NOMO-1 treated with dmso at 0.1 percent for 144 hours (cell line): ENCODE data around the gene EVC.
"Not testable (repeated sequence)": the region's sequence is repeated elsewhere in the genome, so short reads cannot be mapped to it uniquely, and the experiment has no call there.

Experiments used
- DNase-seq: peaks from one replicate; lab custom pipeline; 2025; ENCODE audit not compliant: unreplicated experiment; lab: John Stamatoyannopoulos, UW

EVC gene

DNA sequence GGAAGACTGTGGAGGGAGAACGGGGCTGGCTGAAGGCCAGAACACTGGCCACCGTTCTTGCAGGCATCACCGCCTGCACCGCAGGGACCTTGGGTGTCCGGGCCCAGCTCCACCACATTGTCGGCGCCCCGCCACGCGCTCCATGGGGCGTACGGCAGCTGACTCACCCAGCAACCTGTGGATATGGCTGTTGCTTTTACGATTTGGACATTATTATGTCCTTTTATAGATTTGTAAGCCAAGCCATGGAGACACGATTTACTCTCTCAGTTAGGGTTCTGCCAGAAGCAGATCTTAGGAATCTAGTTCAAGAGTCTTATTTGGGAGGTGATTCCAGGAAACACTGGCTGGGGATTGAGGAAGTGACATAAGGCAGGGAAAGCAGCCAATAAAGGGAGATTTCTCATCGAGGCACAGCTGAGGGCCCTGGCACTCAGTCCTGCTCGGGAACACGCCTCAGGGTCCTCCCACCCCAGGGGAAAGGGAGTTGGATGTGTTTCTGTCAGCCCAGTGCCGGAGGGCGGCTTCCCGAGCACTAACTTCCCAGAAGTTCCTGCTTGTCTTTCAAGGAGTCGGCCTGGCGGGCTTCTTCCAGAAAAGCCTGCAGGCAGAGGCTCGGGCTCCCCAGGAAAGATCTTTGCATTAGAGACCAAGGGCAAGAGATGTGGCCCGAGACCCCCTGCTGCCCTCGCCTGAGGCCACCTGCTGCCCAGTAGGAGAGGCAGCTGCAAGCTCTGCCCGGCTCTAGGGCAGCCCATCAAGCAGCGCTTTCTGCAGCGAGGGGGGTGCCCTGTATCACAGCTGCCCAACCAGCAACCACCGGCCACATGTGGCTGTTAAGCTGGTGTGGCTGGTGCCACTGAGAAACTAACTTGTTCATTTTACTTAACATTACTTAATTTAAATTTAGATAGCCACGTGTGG lies 129.0 kb downstream of the EVC start:
- DNase-seq = no peak

GRCh38 chr4:5842456-5842855 lies 131.5 kb downstream of the EVC start:
- no peak for DNase-seq

GRCh38 chr4:5843573-5844530 lies 132.9 kb downstream of the EVC start:
- no peak for DNase-seq

GRCh38 chr4:5845035-5845905 lies 134.3 kb downstream of the EVC start:
- no peak for DNase-seq

- DNase-seq = no peak
These were observed 140.8 kb downstream of the EVC start for GRCh38 chr4:5851637-5852301.

DNA sequence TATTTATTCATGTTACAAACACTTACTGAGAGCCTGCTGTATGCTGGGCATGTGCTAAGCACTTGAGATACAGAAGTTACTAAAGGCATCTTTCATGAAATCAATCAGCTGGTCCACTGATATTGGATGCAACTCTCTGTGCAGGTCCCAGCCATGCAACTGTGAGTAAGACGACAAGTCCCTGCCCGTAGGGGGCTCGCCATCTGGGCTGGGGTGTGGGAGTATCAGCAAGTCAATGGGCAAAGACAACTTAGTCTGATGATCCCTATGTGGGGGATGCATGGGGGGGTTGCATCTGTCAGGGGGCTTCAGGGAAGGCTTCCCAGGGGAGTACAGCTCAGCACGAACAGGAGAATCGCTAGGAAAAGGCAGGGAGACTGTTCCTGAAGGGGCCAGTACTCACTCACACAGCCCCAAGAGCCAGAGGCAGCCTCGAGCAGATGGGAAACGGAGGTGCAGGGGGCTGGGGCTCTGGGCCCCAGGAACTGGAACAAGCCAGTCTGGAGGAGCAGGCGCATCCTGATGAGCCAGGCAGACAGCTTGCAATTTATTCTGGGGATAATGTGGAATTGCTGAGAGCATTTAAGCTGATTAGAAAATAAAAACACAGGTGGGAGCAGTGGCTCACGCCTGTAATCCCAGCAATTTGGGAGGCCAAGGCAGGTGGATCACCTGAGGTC lies 141.7 kb downstream of the EVC start:
- DNase-seq = no peak

- DNase-seq = no peak
These were observed 143.9 kb downstream of the EVC start for GRCh38 chr4:5854929-5855328.

DNA sequence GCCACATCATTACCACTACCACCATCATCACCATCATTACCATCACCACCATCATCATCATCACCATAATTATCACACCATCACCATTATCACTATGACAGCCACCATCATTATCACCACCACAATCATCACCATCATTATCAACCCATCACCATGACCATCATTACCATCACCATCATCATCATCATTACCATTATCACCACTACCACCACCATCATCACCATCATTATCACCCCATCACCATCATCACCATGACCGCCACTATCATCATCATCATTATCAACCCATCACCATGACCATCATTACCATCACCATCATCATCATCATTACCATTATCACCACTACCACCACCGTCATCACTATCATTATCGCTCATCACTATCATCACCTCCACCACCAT lies 145.4 kb downstream of the EVC start:
- not testable (repeated sequence) for DNase-seq

GRCh38 chr4:5857199-5857598 lies 146.2 kb downstream of the EVC start:
- no peak for DNase-seq

DNA sequence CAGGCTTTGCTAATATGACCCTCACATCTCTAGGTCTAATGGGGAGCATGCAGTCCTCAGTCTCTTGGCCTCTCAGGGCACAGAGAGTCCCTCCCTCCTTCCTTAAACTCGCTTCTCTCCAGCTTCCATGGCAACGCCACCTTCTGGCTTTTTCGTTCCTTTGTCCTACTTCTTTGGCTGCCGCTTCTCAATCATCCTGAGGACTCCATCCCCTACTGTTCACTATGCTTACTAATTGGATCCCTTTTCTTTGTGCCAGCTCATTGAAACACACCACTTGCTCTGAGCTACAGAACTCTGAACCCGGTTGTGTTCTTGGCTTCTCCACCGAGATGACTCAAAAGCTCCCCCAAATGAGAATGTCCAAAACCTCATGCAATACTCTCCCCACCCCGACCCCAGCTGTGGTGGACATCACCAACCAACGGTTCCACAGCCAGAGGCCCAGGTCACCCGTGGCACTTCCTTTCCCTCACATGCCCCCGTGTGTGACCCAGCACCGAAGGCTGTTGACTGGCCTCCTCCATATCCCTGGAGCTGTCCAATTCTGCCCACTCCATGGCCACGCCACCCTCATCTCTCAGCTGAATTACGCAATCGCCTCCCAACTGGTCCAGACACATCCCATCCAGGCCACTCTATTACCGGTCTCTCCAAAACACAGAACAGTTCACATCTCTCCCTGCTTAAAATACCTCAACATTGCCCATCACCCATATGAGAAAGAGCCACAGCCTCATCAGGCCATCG lies 147.2 kb downstream of the EVC start:
- DNase-seq = no peak

DNA sequence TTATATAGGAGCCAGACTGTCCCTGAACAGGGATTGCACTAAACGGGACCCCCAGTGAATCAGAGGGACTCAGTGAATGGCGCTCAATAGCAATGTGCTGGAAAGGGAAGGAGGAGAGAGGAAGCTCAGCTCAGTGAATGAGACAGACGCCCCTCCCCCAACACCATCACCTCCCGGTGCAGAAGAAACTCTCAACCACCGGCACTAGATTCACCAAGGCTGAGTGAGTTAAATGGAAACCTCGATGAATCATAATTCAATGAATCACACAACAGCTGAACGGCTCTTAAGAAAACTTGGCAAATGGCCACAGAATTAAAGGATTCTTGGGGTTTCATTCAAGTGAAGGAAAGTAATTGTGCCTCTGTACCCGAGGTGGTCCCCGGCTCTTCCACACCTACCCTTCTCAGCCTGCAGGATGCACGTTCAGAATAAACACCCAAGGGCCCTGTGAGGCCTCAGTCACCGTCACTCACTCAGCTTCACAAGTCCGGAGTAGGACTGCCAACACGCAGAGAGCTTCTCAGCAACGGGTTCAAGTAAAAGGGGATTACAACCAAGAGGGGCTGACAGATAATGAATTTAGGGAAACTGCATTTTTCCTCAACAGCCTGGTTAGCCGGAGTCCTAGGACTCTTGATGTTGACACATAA lies 152.6 kb downstream of the EVC start:
- no peak for DNase-seq
